ENCODE results near the gene SYNE4.
A peak's percentile ranks its signal among the peaks of the same experiment; 100 is the strongest.

DNA sequence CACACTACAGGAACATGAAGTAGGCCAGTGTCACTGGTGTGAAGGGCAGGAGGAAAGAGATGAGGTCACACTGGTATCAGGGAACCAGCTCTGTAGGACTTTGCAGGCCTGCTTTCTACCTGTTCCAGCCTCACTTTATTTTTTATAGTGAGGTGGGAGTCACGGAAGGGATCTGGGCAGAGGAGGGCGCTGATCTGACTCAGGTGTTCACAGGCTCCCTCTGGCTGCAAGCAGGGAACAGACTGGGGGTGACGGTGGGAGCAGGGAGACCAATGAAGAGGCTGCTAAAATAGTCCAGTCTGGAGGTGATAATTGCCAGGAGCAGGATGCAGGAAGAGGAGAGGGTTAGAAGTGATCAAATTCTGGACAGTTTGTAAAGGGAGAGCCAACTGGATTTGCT is 42.6 kb upstream of the SYNE4 start:
- no peak for TF ChIP-seq JUN (CRISPR knock-in tag; IDR thresholded peaks at IDR 0.05)
- no peak for TF ChIP-seq ZNF788 (CRISPR knock-in tag; IDR thresholded peaks at IDR 0.05; ENCODE audit: borderline replicate concordance)
- TF ChIP-seq MED1 (CRISPR knock-in tag; IDR thresholded peaks at IDR 0.05) = no peak; the same call in 1 of the 2 replicates
- TF ChIP-seq NCOA2 (CRISPR knock-in tag; IDR thresholded peaks at IDR 0.05) = no peak
- TF ChIP-seq XBP1 (CRISPR knock-in tag; IDR thresholded peaks at IDR 0.05) = no peak
- TF ChIP-seq, protein P1, sequence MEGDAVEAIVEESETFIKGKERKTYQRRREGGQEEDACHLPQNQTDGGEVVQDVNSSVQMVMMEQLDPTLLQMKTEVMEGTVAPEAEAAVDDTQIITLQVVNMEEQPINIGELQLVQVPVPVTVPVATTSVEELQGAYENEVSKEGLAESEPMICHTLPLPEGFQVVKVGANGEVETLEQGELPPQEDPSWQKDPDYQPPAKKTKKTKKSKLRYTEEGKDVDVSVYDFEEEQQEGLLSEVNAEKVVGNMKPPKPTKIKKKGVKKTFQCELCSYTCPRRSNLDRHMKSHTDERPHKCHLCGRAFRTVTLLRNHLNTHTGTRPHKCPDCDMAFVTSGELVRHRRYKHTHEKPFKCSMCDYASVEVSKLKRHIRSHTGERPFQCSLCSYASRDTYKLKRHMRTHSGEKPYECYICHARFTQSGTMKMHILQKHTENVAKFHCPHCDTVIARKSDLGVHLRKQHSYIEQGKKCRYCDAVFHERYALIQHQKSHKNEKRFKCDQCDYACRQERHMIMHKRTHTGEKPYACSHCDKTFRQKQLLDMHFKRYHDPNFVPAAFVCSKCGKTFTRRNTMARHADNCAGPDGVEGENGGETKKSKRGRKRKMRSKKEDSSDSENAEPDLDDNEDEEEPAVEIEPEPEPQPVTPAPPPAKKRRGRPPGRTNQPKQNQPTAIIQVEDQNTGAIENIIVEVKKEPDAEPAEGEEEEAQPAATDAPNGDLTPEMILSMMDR (CRISPR knock-in tag; IDR thresholded peaks at IDR 0.05) = peak; percentile 75
- TF ChIP-seq, protein P2, sequence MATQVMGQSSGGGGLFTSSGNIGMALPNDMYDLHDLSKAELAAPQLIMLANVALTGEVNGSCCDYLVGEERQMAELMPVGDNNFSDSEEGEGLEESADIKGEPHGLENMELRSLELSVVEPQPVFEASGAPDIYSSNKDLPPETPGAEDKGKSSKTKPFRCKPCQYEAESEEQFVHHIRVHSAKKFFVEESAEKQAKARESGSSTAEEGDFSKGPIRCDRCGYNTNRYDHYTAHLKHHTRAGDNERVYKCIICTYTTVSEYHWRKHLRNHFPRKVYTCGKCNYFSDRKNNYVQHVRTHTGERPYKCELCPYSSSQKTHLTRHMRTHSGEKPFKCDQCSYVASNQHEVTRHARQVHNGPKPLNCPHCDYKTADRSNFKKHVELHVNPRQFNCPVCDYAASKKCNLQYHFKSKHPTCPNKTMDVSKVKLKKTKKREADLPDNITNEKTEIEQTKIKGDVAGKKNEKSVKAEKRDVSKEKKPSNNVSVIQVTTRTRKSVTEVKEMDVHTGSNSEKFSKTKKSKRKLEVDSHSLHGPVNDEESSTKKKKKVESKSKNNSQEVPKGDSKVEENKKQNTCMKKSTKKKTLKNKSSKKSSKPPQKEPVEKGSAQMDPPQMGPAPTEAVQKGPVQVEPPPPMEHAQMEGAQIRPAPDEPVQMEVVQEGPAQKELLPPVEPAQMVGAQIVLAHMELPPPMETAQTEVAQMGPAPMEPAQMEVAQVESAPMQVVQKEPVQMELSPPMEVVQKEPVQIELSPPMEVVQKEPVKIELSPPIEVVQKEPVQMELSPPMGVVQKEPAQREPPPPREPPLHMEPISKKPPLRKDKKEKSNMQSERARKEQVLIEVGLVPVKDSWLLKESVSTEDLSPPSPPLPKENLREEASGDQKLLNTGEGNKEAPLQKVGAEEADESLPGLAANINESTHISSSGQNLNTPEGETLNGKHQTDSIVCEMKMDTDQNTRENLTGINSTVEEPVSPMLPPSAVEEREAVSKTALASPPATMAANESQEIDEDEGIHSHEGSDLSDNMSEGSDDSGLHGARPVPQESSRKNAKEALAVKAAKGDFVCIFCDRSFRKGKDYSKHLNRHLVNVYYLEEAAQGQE (IDR thresholded peaks at IDR 0.05; ENCODE audit: borderline replicate concordance in 1 of 2, low read depth in 1 of 2, low read length in 2 of 2) = no peak
- no peak for TF ChIP-seq MEIS2 (CRISPR knock-in tag; IDR thresholded peaks at IDR 0.05)
- no peak for TF ChIP-seq MYC (CRISPR knock-in tag; IDR thresholded peaks at IDR 0.05; ENCODE audit: borderline replicate concordance)
- TF ChIP-seq, protein P3, sequence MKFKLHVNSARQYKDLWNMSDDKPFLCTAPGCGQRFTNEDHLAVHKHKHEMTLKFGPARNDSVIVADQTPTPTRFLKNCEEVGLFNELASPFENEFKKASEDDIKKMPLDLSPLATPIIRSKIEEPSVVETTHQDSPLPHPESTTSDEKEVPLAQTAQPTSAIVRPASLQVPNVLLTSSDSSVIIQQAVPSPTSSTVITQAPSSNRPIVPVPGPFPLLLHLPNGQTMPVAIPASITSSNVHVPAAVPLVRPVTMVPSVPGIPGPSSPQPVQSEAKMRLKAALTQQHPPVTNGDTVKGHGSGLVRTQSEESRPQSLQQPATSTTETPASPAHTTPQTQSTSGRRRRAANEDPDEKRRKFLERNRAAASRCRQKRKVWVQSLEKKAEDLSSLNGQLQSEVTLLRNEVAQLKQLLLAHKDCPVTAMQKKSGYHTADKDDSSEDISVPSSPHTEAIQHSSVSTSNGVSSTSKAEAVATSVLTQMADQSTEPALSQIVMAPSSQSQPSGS (CRISPR knock-in tag; IDR thresholded peaks at IDR 0.05) = no peak

All from HepG2 (cell line).